Ecto neural progenitor cell (in vitro differentiated cells): ENCODE results near the gene RIOX2.
"Not testable (repeated sequence)": the region's sequence is repeated elsewhere in the genome, so short reads cannot be mapped to it uniquely, and the experiment has no call there.

Experiments
- DNase-seq: peaks from one replicate; pipeline ENCODE4 v3.0.0-alpha.2; 2018; ENCODE audit warnings: low spot score

The RIOX2 gene

DNA sequence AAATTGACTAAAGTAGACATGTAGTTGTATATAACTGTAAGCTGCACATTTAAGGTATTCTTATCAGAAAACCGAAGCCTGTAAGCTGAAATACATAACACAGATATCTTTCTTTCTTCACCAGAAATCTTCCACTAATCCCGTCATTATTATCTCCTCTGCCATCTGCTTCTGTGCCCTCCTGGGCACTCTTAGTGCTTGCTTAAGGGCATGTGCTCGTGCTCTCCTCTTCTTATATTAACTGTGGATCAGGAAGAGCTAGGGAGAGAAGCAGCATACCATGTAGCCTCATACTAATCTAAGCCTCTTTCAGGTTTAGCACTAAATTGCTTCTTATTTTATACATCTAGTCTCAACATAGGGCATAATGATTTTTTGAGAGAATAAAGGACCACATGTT lies 60.8 kb downstream of the RIOX2 start:
- no peak for DNase-seq

GRCh38 chr3:97910931-97911351 lies 61.3 kb downstream of the RIOX2 start:
- DNase-seq, result no peak

- DNase-seq, result not testable (repeated sequence)
Measured at GRCh38 chr3:97910236-97910831, 61.9 kb downstream of the RIOX2 start.

- DNase-seq, result not testable (repeated sequence)
Measured at GRCh38 chr3:97909830-97910229, 62.4 kb downstream of the RIOX2 start.

GRCh38 chr3:97901313-97902248 lies 70.7 kb downstream of the RIOX2 start:
- DNase-seq, result no peak

DNA sequence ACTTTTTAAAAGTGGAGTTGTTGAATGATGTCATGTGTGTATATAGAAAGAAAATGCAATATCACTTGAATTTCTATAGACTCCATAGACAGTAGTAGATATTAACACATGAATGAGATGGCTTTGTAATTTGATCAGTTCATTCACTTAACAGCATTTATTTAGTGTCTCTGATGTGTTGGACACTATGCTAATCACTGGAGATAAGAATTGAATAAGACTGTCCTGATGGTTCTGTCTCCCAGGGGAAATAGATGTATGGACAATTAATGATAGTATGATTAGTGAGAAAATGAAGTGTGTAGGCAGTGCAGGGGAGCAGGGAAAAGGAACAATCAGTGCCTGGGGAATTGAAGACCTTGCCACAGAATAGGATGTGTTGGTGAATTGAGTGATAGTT lies 72.9 kb downstream of the RIOX2 start:
- no peak for DNase-seq

GRCh38 chr3:97896547-97896946 lies 75.7 kb downstream of the RIOX2 start:
- DNase-seq, result no peak

DNA sequence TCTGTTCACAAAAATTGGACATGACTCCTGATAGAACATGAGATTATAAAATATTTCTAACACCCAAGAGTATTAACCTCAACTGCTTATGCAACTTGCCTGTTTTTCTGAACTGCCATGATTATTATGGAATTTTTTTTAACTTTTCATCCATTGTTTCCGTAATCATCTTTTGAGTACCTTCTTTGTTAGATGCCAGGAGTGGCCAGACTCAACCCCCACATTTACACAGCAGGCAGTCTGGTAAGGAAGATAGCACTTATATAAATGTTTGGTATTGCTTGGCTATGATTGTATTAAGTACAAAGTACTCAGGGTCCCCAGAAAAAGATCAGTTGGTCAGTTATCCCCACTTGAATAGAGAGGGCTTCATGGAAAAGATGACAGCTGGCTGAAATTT lies 76.1 kb downstream of the RIOX2 start:
- DNase-seq, result no peak

DNA sequence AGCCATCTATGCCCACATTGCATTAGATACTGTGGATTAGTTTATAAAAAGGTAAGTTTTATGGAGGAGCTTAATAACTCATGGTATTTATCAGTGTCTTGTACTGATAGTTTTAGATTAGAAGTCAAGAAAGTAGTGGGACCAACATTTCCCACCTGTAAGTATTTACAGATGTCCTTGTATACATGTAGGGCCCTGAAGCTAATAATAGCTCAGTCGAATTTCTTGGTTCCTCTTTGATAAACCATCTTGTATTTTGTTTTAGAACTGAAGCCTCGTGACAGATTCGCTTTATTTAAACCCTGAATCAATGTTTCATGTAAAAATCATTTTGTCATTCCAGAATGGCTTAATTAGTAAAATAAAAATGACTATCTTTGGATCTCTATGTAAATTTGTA lies 77.0 kb downstream of the RIOX2 start:
- DNase-seq, result no peak

- no peak for DNase-seq
Measured at GRCh38 chr3:97892852-97893251, 79.4 kb downstream of the RIOX2 start.
